Measurements from ENCODE around the gene KLHDC9. TPM values are rescaled to one million over a fixed set of nuclear protein-coding genes. Genes with fewer than 3 reads are reported as not detected.
A peak's percentile ranks its signal among the peaks of the same experiment; 100 is the strongest.

The KLHDC9 gene
- total and polyA plus RNA-seq, 2 of the 13 experiments (the other 11 are each of a cell fraction or from before 2014, with no cell fraction given), result 2.9 TPM

DNA sequence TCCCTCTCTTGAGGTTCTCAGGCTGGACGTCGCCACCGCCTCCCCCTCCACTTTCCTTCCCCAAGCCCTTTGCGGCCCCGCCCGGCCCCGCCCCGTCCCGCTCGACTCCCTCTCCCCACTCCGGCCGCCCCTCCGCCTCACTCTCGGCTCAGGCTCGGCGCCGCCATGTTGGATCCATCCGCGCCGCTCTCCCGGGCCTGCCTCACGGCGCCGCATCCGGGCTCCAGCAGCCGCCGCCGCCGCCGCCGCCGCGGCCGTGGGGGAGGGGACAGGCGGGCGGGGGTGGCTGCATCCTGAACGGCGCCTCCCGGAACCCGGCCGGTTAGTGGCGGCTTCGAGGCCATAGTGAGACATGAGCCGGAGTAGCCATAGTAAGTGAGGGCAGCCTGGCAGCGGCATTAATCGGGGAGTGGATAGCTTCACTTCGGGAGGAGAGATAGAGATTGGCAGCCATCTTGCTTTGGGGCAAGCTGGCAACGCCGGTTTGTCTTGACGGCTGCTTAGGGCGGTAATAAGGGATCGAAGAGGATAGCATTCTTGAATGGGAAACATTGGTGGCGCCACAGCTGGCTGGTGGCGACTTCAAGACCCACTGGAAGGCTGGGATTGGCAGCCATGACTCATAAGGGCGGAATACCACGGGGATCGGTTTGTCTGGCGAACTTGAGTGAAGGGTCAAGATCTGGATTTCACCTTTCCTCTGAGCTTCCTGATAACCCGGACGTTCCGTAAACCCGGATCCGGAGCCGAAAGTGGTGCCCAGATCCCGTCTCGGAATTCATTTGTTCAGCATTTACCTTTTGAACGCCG is 34.5 kb downstream of the KLHDC9 start, which contains the start of gene DEDD (continued):
- TF ChIP-seq ZFY (CRISPR knock-in tag; IDR thresholded peaks at IDR 0.05) (peak; percentile 85), THAP11 (CRISPR knock-in tag; IDR thresholded peaks at IDR 0.05) (peak; percentile 82), KAT8 (CRISPR knock-in tag; IDR thresholded peaks at IDR 0.05) (peak; percentile 63; the same call in 1 of the 2 replicates), ZFP1 (CRISPR knock-in tag; IDR thresholded peaks at IDR 0.05) (0 out of 2 replicates have a peak, but pooled peaks have one; percentile 44), MED13 (CRISPR knock-in tag; IDR thresholded peaks at IDR 0.05) (no peak), MED8 (CRISPR knock-in tag; IDR thresholded peaks at IDR 0.05; ENCODE audit: insufficient replicate concordance) (peak; percentile 38), BORCS8-MEF2B (CRISPR knock-in tag; IDR thresholded peaks at IDR 0.05) (peak; percentile 54; the same call in 1 of the 2 replicates), GATAD2A (CRISPR knock-in tag; IDR thresholded peaks at IDR 0.05) (peak; percentile 49; the same call in 1 of the 2 replicates), ZSCAN30 (CRISPR knock-in tag; IDR thresholded peaks at IDR 0.05) (no peak), SATB2 (CRISPR knock-in tag; IDR thresholded peaks at IDR 0.05) (no peak), DNMT3B (CRISPR knock-in tag; conservative IDR thresholded peaks at IDR 0.05) (no peak), NR2F1 (CRISPR knock-in tag; IDR thresholded peaks at IDR 0.05) (peak in 1 of 2 experiments; percentile 52; a peak in 1 of 4 replicates), ZNF713 (CRISPR knock-in tag; IDR thresholded peaks at IDR 0.05) (0 out of 2 replicates have a peak, but pooled peaks have one; percentile 39), MTF2 (CRISPR knock-in tag; IDR thresholded peaks at IDR 0.05; ENCODE audit: borderline replicate concordance) (0 out of 2 replicates have a peak, but pooled peaks have one; percentile 39), RARA (CRISPR knock-in tag; IDR thresholded peaks at IDR 0.05) (peak; percentile 19), ZNF160 (CRISPR knock-in tag; IDR thresholded peaks at IDR 0.05) (peak; percentile 44; the same call in 1 of the 2 replicates), ZNF652 (CRISPR knock-in tag; IDR thresholded peaks at IDR 0.05; ENCODE audit: borderline replicate concordance, low read depth) (no peak), POLR2AphosphoS5 (IDR thresholded peaks at IDR 0.05; ENCODE audit: low read depth, low read length) (peak; percentile 53; the same call in 1 of the 2 replicates), RBM39 (IDR thresholded peaks at IDR 0.05; ENCODE audit: low read depth, low read length, poor library complexity, severe bottlenecking) (peak; percentile 55), EED (CRISPR knock-in tag; IDR thresholded peaks at IDR 0.05) (0 out of 2 replicates have a peak, but pooled peaks have one; percentile 44)
- TF ChIP-seq, protein P1, sequence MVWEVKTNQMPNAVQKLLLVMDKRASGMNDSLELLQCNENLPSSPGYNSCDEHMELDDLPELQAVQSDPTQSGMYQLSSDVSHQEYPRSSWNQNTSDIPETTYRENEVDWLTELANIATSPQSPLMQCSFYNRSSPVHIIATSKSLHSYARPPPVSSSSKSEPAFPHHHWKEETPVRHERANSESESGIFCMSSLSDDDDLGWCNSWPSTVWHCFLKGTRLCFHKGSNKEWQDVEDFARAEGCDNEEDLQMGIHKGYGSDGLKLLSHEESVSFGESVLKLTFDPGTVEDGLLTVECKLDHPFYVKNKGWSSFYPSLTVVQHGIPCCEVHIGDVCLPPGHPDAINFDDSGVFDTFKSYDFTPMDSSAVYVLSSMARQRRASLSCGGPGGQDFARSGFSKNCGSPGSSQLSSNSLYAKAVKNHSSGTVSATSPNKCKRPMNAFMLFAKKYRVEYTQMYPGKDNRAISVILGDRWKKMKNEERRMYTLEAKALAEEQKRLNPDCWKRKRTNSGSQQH (CRISPR knock-in tag; IDR thresholded peaks at IDR 0.05; ENCODE audit: low read depth), result peak; percentile 34; the same call in 1 of the 2 replicates
- TF ChIP-seq, protein P2, sequence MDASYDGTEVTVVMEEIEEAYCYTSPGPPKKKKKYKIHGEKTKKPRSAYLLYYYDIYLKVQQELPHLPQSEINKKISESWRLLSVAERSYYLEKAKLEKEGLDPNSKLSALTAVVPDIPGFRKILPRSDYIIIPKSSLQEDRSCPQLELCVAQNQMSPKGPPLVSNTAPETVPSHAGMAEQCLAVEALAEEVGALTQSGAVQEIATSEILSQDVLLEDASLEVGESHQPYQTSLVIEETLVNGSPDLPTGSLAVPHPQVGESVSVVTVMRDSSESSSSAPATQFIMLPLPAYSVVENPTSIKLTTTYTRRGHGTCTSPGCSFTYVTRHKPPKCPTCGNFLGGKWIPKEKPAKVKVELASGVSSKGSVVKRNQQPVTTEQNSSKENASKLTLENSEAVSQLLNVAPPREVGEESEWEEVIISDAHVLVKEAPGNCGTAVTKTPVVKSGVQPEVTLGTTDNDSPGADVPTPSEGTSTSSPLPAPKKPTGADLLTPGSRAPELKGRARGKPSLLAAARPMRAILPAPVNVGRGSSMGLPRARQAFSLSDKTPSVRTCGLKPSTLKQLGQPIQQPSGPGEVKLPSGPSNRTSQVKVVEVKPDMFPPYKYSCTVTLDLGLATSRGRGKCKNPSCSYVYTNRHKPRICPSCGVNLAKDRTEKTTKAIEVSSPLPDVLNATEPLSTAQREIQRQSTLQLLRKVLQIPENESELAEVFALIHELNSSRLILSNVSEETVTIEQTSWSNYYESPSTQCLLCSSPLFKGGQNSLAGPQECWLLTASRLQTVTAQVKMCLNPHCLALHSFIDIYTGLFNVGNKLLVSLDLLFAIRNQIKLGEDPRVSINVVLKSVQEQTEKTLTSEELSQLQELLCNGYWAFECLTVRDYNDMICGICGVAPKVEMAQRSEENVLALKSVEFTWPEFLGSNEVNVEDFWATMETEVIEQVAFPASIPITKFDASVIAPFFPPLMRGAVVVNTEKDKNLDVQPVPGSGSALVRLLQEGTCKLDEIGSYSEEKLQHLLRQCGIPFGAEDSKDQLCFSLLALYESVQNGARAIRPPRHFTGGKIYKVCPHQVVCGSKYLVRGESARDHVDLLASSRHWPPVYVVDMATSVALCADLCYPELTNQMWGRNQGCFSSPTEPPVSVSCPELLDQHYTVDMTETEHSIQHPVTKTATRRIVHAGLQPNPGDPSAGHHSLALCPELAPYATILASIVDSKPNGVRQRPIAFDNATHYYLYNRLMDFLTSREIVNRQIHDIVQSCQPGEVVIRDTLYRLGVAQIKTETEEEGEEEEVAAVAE (CRISPR knock-in tag; IDR thresholded peaks at IDR 0.05; ENCODE audit: borderline replicate concordance), result 0 out of 2 replicates have a peak, but pooled peaks have one; percentile 21
- TF ChIP-seq, protein P3, sequence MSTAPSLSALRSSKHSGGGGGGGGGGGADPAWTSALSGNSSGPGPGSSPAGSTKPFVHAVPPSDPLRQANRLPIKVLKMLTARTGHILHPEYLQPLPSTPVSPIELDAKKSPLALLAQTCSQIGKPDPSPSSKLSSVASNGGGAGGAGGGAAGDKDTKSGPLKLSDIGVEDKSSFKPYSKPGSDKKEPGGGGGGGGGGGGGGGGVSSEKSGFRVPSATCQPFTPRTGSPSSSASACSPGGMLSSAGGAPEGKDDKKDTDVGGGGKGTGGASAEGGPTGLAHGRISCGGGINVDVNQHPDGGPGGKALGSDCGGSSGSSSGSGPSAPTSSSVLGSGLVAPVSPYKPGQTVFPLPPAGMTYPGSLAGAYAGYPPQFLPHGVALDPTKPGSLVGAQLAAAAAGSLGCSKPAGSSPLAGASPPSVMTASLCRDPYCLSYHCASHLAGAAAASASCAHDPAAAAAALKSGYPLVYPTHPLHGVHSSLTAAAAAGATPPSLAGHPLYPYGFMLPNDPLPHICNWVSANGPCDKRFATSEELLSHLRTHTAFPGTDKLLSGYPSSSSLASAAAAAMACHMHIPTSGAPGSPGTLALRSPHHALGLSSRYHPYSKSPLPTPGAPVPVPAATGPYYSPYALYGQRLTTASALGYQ (CRISPR knock-in tag; IDR thresholded peaks at IDR 0.05), result no peak

Measured in HepG2 (cell line).